GM21723 (cell line): ENCODE measurements around the gene UVRAG.
"Not testable (repeated sequence)": the region's sequence is repeated elsewhere in the genome, so short reads cannot be mapped to it uniquely, and the experiment has no call there.

ENCODE experiments used
- ATAC-seq: cut with Tn5 transposase; IDR thresholded peaks from one replicate; pipeline ENCODE4 v1.9.1; 2021; ENCODE audit warnings: mild to moderate bottlenecking, moderate library complexity; ENCODE audit not compliant: unreplicated experiment

Gene UVRAG

DNA sequence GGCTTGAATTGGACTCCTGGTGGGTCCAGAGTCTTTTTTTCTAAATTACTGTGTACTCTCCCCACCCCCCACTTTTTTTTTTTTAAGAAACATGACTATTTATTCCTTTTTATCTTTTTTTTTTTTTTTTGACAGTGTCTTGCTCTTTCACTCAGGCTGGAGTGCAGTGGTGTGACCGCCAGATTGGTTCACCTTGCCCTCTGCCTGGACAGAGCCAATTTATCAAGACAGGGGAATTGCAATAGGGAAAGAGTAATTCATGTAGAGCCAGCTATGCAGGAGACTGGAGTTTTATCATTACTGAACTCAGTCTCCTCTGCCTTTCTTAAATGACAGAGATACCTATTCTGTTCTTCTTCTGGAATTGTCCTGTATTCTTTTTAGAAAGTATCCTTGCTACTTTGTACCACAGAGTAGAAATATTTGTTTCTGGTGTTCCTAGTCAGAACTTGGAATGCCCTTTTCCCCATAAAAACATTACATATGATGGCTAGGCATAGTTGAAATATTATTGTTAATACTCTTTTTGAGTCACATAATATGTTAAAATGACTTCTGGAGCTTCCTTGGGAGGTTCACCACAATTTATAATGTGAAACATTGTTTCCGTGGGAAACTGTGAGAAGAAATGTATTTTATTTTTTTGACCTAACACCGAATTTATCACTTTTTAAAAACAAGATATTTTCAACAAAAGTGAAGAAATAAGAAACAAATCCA lies 95.6 kb downstream of the UVRAG start:
- ATAC-seq, result no peak

DNA sequence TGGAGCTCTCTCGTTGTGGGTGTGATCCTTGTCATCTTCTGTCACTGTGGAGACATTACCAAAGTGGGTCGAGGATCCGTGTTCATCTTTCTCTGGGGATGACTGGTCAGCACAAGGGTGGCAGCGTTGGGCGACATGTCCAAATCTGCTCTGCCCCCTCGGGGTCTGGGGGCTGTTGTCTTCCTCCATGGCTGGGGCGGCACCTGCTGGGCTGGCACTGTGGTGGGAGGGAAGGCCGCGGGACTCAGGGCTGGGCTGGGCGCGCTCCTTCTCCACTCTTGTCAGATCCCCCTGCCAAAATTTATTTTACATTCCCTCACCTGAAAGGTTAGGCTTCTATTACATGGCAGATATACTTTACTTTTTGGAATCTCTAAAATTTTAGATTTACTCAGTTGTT lies 96.4 kb downstream of the UVRAG start:
- no peak for ATAC-seq

DNA sequence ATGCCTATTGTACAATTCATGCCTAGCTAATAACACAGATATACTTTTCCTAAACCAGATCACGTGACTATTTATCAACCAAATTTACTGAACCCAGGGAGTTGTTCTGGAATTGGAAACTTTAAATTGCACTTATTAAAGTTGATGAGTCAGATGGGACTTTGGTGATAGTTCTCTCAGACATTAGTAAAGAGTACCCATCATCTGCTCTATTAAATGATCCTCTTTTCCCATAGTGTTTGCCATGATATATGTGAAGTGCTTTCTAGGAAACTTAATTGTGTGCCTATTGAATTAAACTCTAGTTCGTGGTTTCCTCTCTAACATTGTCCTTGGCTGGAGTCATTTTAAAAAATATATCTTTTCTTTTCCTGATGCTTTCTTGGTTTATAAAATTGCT lies 99.0 kb downstream of the UVRAG start:
- no peak for ATAC-seq

DNA sequence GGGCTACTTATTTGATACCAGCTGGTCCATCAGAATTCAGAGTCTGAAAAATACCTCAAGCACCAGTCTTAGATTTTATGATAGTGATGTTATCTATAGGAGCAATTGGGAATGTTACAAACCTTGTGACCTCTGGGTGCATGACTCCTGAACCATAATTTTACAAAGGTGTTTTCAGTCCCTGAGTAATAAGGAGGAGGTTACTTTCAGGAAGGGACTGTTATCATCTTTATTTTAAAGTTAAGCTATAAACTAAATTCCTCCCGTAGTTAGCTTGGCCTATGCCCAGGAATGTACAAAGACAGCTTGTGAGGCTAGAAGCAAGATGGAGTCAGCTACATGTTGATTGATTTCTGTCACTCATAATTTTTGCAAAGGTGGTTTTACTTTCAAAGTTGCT lies 101.9 kb downstream of the UVRAG start:
- no peak for ATAC-seq

DNA sequence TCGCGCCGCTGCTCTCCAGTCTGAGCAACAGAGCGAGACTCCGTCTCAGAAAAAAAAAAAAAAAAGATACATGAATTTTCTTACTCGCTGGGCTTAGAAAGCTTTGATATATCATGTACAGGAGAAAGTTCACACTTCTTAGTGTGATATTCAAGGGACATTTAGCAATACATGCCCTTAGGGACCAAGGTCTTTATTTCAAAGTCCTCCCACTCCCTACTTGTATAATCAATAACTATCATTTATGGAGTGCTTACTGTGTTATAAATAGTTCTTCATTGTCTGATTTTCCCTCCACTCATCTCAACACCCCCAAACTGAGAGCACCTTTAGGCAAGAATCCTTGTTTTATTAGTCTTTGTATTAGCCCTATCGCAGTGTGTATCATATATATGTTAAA lies 103.3 kb downstream of the UVRAG start:
- ATAC-seq, result no peak

DNA sequence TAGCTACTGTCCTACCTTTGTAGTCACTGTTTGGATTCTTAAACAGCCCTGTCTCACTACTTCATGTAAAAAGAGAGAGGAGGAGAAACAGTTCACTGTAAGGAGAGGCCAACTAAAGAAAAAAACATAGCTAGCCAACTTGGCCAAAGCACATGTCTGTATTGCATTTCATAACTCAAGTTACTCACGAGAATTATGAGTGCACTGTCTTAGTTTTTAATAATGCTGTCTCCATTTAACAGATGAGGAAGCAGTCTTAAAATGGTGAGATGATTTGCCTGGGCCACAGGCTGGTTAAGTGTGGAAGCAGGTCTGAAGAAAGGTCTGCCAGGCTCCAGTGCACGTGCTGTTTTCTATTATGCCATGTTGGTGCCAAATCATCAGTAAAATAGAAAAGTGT lies 104.5 kb downstream of the UVRAG start:
- no peak for ATAC-seq

DNA sequence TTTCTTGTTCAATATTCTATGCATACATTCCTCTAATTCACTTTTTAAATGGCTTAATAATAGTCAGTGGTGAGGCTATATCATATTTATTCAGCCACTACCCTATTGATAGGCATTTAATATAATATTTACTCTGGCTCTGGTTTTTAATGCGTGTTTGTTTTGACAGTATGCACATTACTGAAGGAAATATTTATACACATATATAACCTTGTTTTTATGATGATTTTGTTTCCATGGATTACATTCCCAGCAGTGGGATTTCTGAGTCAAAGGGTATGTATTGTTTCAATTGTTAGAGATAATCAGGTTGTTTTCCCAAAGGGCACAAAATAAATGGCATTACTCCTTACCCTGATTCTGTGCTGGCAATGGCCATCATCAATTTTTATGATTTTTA lies 105.8 kb downstream of the UVRAG start:
- no peak for ATAC-seq

DNA sequence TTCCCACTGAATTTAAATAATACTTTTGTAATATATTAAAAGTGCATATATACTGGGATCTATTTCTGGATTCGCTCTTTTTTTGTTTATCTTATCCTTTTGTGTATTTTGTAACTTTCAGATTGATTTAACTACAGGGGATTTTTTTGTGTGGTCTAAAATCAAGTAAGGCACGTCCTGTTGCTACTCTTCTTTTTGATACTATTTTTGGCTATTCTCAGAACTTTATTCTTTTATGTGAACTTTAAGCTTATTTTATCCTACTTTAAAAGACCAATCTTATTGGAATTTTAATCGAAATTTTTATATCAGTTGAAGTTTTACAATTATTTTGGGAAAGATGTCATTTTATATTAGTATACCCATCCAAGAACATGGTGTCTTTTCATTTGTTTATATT lies 106.8 kb downstream of the UVRAG start:
- ATAC-seq, result no peak

DNA sequence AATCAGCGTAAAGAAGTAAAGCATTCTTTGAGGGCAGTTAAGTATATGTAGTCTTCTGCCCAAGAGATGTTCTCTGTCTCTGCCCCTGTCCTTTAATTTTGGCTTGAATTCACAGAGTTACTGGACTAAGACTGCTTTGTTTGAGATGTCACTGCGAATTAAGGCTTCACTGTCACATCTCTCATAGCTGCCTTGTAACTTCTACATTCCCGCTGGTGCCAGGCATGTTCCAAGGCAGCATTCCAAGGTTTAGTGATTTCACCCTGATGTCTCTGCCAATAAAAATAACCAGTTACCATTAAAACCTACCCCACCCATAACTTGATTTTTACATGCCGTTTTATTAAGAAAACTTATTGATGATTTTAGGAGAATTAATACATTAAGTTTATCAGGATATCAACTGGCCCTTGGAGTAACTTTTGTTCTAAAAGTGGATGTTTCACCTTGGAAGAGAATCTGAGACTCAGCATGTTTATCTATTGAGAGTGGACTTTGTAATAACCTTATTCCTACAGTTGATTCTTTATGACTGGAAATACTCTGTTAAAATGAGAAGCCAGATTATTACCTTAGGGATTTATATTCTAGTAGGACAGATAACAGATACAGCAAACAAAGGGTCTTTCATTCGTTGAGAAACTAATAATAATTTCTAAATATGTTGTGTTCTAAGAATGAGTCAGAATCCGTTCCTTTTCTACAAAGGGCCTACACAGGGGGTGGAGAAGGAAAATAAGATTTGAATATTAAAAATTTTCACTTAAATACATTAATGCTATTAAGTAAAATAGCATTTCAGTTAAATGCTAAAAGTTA lies 110.2 kb downstream of the UVRAG start:
- no peak for ATAC-seq

DNA sequence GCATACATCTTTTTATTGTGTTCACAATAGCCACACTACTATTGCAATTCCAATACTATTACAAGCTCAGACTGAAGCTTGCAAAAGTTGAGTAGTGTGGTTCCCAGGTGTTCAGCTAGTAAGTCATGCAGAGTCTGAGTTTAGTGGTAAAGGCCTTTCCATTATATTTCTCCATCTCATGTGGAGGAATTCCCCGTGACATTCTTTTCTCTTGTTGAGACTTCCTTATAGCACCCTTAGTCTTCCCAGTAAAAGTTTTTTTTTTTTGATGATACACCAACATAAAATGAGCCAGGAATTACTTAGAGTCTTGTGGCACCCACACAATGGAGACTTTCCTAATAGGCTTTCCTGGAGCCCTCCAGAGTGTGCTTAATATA lies 110.8 kb downstream of the UVRAG start:
- no peak for ATAC-seq

DNA sequence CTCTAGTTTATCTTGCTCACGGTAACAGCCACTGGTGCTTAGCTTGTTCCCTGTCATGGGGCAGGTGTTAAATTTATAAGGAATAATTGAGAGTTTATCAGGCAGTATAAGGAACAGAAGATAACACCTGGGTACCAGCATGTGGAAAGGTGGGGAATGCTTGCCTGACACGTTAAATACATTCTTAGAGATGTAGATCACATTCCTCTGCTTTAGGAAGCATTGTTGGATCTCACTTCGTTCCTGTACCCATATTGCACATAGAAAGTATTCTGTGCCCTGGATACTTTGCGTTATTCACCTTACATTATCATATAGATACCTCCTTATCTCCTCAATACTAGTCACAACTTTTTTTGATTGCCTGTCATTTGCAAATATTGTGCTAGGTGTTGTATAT lies 114.7 kb downstream of the UVRAG start:
- ATAC-seq, result no peak

DNA sequence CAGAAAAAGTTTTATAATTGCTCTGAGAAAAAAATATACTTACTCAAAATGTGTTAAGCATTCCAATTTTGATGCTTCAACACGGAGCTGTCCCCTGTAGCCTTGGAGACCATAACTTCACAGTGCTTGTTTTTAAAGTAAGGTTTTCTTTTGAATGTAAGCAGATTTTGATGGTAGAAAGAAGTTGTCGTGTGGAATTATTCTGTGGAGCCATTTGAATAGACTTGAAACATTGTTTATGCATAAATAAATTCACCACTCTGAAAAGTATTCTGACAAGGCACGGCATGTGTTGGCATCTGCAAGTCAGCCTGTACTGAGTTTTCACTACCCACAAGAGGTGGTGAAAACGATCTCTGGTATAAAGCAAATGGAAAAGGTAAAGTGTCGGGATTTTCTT lies 115.5 kb downstream of the UVRAG start:
- no peak for ATAC-seq

DNA sequence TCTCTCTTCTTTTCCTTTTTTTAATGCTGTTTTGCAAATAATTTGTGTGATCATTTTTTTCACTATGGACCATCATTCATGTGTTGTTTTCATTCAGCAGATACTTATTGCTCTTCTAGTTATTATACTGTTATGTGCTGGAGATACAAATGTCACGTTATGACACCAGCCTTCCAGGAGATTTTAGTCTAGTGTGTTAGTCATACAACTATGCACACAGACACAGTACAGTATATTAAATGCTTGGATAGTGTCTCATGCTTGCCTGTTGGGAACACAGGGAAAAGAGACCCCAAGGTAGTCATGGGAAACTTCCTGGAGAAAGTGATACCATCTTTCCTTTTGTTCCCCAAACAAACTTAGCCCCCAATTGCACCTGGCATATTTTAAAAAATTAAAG lies 116.1 kb downstream of the UVRAG start:
- no peak for ATAC-seq

DNA sequence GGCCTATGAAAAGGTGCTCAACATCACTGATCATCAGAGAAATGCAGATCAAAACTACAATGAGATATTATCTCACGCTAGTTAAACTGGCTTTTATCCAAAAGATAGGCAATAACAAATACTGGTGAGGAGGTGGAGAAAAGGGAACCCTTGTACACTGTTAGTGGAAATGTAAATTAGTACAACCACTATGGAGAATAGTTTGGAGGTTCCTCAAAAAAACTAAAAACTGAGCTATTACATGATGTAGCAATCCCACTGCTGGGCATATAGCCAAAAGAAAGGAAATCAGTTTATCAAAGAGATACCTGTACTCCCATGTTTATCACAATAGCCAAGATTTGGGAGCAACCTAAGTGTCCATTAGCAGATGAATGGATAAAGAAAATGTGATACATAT lies 118.7 kb downstream of the UVRAG start:
- ATAC-seq, result not testable (repeated sequence)

DNA sequence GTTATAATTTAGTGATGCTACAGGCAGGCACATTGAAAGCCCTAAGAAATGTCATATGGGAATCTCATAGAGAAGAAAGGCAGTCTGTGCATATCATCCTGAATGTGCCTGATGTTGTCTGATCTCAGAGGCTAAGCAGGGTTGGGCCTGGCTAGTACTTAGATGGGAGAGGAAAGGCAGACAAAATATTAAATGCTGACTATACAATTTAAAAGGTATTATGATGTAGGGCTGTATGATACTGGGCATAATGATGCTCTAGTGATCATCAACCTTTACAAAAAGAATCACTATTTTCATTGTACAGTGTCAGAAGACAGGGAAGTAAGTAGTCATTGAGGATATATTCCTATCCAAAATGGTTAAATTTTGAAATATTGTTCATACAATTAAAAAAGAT lies 119.8 kb downstream of the UVRAG start:
- no peak for ATAC-seq

DNA sequence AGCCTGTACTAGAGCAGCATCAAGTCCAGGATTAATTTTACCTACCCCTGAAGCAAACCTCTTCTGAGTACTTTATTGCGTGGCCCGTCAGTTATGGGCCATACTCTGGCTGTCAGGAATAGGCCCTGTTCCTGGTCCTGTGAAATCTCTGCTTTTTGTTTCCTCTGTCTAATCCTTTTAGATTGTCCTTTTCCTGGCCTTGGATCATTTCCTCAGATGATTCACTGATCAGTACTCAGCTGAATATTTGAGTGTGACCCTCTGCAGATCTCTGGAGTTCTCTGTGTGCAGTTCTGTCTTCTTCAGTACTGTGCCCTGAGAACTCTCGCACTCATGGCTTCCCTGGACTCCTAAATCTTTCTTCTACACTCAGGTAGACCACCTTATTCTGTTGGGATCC lies 123.5 kb downstream of the UVRAG start:
- no peak for ATAC-seq

DNA sequence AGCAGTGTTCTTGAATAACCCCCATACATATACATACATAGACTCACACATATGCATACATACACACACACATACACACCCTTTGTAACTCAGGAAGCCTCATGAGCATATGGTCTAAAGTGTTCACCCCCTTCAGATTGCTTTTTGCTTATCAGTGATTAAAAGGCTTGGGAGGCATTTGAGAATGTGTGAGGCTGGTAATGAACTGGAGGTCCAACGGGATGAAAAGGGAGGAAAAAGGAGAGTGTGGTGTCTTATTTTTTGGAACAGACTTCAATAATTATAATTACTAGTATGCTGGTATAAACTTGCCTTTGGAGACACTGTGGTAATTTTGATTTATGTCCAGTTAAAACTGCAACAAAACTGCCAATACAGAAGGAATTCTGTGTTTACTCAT lies 124.5 kb downstream of the UVRAG start:
- ATAC-seq, result no peak

DNA sequence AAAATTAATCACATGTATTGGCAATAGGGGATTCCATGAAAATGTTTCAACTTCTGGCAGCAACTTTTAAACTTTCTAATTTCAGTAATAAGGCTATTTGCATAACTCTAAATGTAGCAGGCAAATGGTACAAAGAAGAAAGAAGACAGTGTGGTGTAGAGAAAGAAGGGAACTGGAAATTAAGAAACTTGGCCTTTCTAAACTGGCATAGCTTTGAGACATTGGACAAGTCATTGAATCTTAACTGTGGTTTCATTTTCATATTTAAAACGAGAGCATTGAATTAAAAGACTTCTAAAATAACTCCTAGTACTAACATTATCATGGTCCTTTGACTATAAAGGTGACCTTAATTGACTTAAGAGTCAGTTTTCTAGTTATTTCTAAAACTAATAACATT lies 125.0 kb downstream of the UVRAG start:
- no peak for ATAC-seq

DNA sequence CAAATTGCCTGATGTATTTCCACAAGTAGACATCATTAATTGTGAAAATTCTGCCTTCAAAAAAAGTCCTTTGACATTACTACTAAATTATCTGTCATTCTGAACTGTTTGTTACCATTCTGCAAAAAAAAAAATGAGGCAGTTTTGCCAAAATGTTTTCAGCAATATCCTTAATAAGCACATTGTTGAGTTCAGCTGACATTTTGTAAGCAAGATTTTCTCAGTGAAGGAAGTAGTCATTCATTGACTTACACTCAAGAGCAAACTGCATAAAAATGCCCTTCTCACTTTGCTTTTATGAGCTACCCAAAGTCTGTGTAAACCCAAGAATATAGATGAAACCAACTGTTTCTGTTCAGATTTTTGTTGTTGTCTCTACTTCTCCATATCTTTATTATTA lies 125.9 kb downstream of the UVRAG start:
- ATAC-seq, result no peak

DNA sequence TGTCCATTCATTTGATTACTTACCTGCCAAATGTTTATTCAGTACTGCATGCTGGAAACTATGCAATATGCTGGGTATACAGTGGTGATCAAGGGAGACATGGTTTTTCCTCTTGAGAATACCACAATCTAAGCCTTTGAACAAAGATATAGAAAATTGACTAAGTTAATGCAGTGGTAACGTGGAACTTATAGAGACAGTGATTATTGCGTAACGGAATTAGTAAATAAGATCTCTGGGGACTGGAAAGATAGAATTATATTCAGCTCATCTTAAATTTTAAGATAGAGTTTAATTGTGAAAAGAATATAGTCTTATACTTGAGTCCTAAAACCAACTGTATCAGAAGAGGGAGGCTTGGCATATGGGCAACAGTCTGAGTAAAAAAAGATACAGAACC lies 129.5 kb downstream of the UVRAG start:
- ATAC-seq, result no peak

DNA sequence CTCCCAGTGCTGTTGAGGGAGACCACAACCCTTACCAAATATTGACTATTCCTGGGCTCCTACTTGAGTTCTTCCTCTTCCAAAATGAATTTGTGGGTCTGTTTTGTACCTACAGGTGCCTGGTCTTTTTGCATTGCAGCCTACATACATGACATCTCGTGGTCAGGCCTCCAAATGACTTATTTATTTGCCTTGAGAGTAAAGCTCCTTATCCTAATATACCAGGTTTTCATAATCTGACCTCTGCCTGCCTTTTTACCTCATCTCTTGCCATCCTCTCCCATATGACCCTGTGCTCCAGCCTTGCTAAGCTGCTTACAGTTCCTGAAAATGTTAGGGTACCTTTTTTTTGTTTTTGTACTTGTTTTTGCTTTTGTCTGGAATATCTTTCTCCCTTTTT lies 130.4 kb downstream of the UVRAG start:
- ATAC-seq, result no peak

DNA sequence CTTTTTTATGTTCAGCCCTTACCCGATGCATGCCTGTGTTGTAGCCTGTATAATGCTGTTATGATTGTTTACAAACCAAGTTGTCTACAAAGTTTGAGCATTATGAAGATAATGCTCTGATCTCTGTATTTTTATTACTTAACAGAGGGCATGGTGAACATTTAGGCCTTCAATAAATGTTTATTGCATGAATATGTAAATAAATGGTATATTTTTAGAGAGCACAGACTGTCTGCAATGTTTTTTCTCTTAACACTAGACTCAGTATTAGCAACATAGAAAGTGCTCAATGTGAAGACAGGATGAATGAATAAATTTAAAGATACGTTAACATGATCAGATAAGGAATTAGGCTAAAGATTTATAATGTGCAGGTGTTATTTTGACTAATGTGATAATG lies 130.9 kb downstream of the UVRAG start:
- no peak for ATAC-seq
